Head of caudate nucleus (tissue), 42 donors: ENCODE data around the gene CDH20.

Source experiments
- DNase-seq, 42 donors: peaks; one replicate each; pipeline versions ENCODE4 v3.0.0 to v3.0.0-alpha.2; 2020 to 2021; ENCODE audit warnings: mixed read lengths in 7 of 42
- intact Hi-C: fragments of 100-400 bp; cut with DNase I; formaldehyde crosslinking; loops from one replicate; pipeline ENCODE4 v1.15.0; 2022

The CDH20 gene

GRCh38 chr18:61587865-61588264, 254.6 kb downstream of the CDH20 start:
- no peak for DNase-seq
- intact Hi-C loops = no loop called here

GRCh38 chr18:61589053-61589723, 256.0 kb downstream of the CDH20 start:
- intact Hi-C loops = no loop called here
- no peak for DNase-seq

GRCh38 chr18:61589724-61590065, 256.5 kb downstream of the CDH20 start:
- DNase-seq = no peak
- intact Hi-C loops = no loop called here

- DNase-seq = no peak
- intact Hi-C loops = no loop called here
These were observed 258.0 kb downstream of the CDH20 start for GRCh38 chr18:61591253-61591652.

- intact Hi-C loops = no loop called here
- no peak for DNase-seq
These were observed 262.5 kb downstream of the CDH20 start for GRCh38 chr18:61595615-61596251.

GRCh38 chr18:61596296-61596695, 263.1 kb downstream of the CDH20 start:
- no peak for DNase-seq
- intact Hi-C loops = no loop called here

- DNase-seq = no peak
- intact Hi-C loops = no loop called here
These were observed 264.1 kb downstream of the CDH20 start for GRCh38 chr18:61597316-61597715.

- intact Hi-C loops = no loop called here
- DNase-seq = no peak
These were observed 267.2 kb downstream of the CDH20 start for GRCh38 chr18:61600422-61600821.

- intact Hi-C loops = no loop called here
- DNase-seq = no peak
These were observed 269.6 kb downstream of the CDH20 start for GRCh38 chr18:61602836-61603235.
